Progenitor cell of endocrine pancreas (in vitro differentiated cells): ENCODE data around the gene SLC25A46. TPM values are rescaled to one million over a fixed set of nuclear protein-coding genes. Genes with fewer than 3 reads are reported as not detected.
"Not testable (repeated sequence)": the region's sequence is repeated elsewhere in the genome, so short reads cannot be mapped to it uniquely, and the experiment has no call there.

Experiments
- DNase-seq: peaks from one replicate; pipeline ENCODE4 v3.0.0; 2021; ENCODE audit warnings: low spot score; ENCODE audit not compliant: unreplicated experiment
- H3K27ac Mint-ChIP-seq: 2 replicates; pipeline ENCODE4 v1.8.0; 2021; ENCODE audit warnings: mild to moderate bottlenecking, moderate library complexity, mixed read lengths
- H3K27me3 Mint-ChIP-seq: 2 replicates; pipeline ENCODE4 v1.8.0; 2021; ENCODE audit warnings: mixed read lengths
- H3K36me3 Mint-ChIP-seq: 2 replicates; pipeline ENCODE4 v1.8.0; 2022; ENCODE audit warnings: mixed read lengths; ENCODE audit not compliant: insufficient read depth
- H3K4me1 Mint-ChIP-seq: 2 replicates; pipeline ENCODE4 v1.8.0; 2021; ENCODE audit warnings: low read depth, mixed read lengths
- H3K4me3 Mint-ChIP-seq: 2 replicates; pipeline ENCODE4 v1.8.0; 2021; ENCODE audit warnings: low read depth, mild to moderate bottlenecking, moderate library complexity, mixed read lengths
- H3K9me3 Mint-ChIP-seq: 2 replicates; pipeline ENCODE4 v1.8.0; 2021; ENCODE audit warnings: low read depth, mixed read lengths
- total RNA-seq: library from RNA; stranded (reverse); gene quantifications from 2 replicates; pipeline ENCODE4 v1.2.1, GENCODE V29; 2021
- TF ChIP-seq, protein P1 (sequence below): fragments of 200-600 bp; sonication (generic); IDR thresholded peaks from one replicate; pipeline ENCODE4 v1.5.0; 2021; ENCODE audit warnings: antibody characterized with exemption, mild to moderate bottlenecking; ENCODE audit not compliant: unreplicated experiment

The SLC25A46 gene
- total RNA-seq, 1 donor from 2014 or later = 42.1 TPM

DNA sequence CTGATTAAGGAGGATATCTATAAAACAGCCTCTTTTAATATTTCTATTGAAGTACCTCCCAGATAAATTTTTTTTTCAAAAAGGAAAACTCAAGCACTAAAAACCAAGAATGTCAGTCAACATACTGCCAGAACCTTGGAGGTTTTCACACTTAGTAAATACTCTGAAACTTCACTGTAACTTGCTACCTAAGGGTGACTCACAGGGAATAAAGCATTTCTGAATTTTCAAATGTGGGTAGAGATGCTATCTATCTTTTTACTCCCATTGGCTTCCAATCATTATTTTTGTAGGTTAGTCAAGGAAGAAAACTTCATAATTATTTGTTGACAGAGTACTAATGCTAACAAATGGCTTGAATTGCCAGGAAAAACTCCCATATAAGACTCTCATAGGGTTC is 46.1 kb downstream of the SLC25A46 start:
- no peak overlapping the region for H3K27ac Mint-ChIP-seq
- no peak overlapping the region for H3K4me3 Mint-ChIP-seq
- DNase-seq = no peak
- TF ChIP-seq, protein P1, sequence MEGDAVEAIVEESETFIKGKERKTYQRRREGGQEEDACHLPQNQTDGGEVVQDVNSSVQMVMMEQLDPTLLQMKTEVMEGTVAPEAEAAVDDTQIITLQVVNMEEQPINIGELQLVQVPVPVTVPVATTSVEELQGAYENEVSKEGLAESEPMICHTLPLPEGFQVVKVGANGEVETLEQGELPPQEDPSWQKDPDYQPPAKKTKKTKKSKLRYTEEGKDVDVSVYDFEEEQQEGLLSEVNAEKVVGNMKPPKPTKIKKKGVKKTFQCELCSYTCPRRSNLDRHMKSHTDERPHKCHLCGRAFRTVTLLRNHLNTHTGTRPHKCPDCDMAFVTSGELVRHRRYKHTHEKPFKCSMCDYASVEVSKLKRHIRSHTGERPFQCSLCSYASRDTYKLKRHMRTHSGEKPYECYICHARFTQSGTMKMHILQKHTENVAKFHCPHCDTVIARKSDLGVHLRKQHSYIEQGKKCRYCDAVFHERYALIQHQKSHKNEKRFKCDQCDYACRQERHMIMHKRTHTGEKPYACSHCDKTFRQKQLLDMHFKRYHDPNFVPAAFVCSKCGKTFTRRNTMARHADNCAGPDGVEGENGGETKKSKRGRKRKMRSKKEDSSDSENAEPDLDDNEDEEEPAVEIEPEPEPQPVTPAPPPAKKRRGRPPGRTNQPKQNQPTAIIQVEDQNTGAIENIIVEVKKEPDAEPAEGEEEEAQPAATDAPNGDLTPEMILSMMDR = no peak
- no peaks in the 10 kb centered on the region for H3K9me3 Mint-ChIP-seq
- no peaks in the 10 kb centered on the region for H3K4me1 Mint-ChIP-seq
- no peaks in the 10 kb centered on the region for H3K36me3 Mint-ChIP-seq
- no peaks in the 10 kb centered on the region for H3K27me3 Mint-ChIP-seq

DNA sequence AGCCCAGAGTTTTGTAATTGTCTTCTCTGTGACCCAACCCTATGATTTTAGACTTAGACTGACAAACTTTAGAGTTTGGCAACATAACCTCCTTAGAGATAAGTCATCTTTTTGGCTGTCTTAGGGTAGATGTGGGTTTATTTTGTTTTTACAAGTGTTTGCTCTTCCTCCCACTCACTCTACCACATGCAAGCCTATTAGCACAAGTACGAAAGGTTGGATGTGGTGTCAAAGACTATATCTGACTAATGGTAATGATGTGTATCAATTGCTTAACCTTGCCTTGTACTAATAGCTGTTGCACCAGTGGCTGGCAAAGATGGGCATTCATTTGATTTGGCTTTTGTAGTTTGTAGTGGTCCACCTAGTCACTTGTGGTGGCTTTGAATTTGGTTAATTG is 46.5 kb downstream of the SLC25A46 start:
- Mint-ChIP-seq H3K4me1 (no peaks in the 10 kb centered on the region), H3K36me3 (no peaks in the 10 kb centered on the region), H3K9me3 (no peaks in the 10 kb centered on the region), H3K4me3 (no peak overlapping the region), H3K27ac (no peak overlapping the region), H3K27me3 (no peaks in the 10 kb centered on the region)
- TF ChIP-seq, protein P1 = no peak
- DNase-seq = no peak

DNA sequence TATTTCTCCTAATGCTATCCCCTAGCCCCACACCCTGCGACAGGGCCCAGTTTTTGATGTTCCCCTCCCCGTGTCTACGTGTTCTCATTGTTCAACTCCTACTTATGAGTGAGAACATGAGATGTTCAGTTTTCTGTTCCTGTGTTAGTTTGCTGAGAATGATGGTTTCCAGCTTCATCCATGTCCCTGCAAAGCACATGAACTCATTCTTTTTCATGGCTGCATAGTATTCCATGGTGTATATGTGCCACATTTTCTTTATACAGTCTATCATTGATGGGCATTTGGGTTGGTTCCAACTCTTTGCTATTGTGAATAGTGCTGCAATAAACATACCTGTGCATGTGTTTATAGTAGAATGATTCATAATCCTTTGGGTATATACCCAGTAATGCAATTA is 49.2 kb downstream of the SLC25A46 start:
- H3K9me3 Mint-ChIP-seq, H3K4me1 Mint-ChIP-seq, H3K4me3 Mint-ChIP-seq, DNase-seq, H3K36me3 Mint-ChIP-seq, H3K27me3 Mint-ChIP-seq, H3K27ac Mint-ChIP-seq: not testable (repeated sequence)

DNA sequence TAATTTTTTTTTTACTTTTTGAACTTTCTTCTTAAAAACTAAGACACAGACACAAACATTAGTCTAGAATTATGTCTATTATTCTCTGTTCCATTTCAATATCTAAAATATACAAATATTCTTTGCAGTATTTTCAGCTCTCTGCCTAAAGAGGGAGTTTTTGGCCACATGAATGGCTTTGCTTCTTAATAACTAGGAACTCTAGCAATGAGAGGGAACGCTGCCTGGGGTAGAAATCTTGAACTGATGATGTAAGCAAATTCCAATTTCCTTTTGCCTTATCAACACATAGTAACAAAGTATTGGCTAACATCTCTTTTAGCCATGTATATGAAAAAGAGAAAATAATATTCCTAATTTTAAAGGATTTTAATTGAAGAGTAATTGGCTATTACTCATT is 51.9 kb downstream of the SLC25A46 start:
- Mint-ChIP-seq H3K36me3 (no peaks in the 10 kb centered on the region), H3K9me3 (no peaks in the 10 kb centered on the region), H3K27ac (no peak overlapping the region), H3K27me3 (no peaks in the 10 kb centered on the region), H3K4me1 (no peaks in the 10 kb centered on the region), H3K4me3 (no peak overlapping the region)
- DNase-seq = no peak
- TF ChIP-seq, protein P1 = no peak

DNA sequence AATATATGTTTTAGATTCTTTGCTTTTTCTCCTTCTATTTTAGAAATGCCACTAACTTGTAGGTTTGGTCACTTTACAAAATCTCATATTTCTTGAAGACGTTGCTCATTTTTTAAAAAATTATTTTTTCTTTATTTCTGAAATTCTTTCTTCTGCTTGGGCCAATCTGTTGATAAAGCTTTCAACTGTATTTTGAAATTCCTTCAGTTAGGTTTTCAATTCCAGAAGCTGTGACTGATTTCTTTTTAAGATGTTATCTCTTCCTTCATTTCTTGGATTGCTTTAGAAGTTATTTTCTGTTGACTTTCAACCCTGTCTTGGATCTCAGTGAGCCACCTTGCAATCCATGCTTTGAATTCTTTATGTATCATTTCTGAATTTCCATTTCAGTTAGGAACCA is 64.2 kb downstream of the SLC25A46 start:
- Mint-ChIP-seq H3K27ac (no peak overlapping the region), H3K4me1 (no peaks in the 10 kb centered on the region), H3K27me3 (no peaks in the 10 kb centered on the region), H3K36me3 (no peaks in the 10 kb centered on the region), H3K9me3 (peaks cover 10% of the 10 kb centered on the region), H3K4me3 (no peak overlapping the region)
- DNase-seq = no peak
- TF ChIP-seq, protein P1 = no peak

DNA sequence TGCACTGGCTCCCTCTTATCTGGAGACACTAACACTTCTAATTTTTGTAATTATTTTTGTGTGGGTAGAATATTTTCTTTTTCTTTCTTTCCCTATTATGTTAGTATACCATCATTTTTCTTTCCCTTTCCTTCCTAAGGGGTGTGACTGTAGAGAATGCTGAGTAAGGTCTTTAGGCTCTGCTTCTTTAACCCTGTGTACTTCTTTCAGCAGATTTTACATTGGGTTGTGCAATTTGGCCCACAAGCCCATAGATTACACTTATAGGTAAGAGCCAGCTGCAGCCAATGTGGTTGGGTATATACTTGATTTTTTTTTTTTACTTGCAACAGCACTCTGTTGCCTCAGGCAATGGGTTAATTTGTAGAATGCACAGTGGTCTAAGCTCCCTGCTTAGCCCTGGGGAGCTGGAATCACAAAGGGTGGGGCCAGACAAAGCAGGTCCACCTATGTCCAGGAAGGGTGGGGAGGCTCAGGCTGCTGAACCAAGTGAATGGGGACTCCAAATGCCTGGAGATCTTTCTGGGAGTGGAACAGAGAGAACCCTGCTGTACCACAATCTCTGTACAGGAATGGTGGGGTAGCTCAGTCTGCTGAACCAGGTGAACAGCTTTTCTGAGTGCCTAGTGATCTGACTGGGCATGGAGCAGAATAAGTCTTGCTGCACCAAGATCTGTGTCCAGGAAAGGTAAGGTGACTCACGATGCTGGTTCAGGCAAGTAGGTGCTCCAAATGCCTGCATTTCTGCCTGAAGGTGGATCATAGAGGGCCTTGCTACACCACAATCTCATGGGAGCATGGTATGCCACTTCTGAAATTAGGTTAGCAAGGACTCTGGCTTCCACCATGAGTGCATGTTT is 64.9 kb downstream of the SLC25A46 start:
- no peaks in the 10 kb centered on the region for H3K36me3 Mint-ChIP-seq
- TF ChIP-seq, protein P1 = no peak
- no peak overlapping the region for H3K4me3 Mint-ChIP-seq
- H3K27me3 Mint-ChIP-seq = no peaks in the 10 kb centered on the region
- no peak overlapping the region for H3K27ac Mint-ChIP-seq
- H3K4me1 Mint-ChIP-seq = no peaks in the 10 kb centered on the region
- peaks cover 10% of the 10 kb centered on the region for H3K9me3 Mint-ChIP-seq
- no peak for DNase-seq
